ENCODE results near the gene DRAM1.
"Not testable (repeated sequence)": the region's sequence is repeated elsewhere in the genome, so short reads cannot be mapped to it uniquely, and the experiment has no call there.

The DRAM1 gene

GRCh38 chr12:101859664-101860607 lies 17.4 kb upstream of the DRAM1 start:
- DNase-seq, result no peak

GRCh38 chr12:101861688-101862087 lies 15.7 kb upstream of the DRAM1 start:
- DNase-seq, result not testable (repeated sequence)

- no peak for DNase-seq
Measured at GRCh38 chr12:101862245-101862644, 15.1 kb upstream of the DRAM1 start.

GRCh38 chr12:101863981-101864380 lies 13.4 kb upstream of the DRAM1 start:
- no peak for DNase-seq

GRCh38 chr12:101866615-101867373 lies 10.6 kb upstream of the DRAM1 start:
- no peak for DNase-seq

- not testable (repeated sequence) for DNase-seq
Measured at GRCh38 chr12:101867619-101868018, 9.8 kb upstream of the DRAM1 start.

- no peak for DNase-seq
Measured at GRCh38 chr12:101870925-101871324, 6.5 kb upstream of the DRAM1 start.

GRCh38 chr12:101875162-101875561 lies 2.2 kb upstream of the DRAM1 start:
- DNase-seq, result no peak

GRCh38 chr12:101876322-101876860 lies 989 bp upstream of the DRAM1 start:
- DNase-seq, result no peak

GRCh38 chr12:101877806-101878242 lies 444 bp downstream of the DRAM1 start:
- peak; percentile 2 for DNase-seq

- DNase-seq, result no peak
Measured at GRCh38 chr12:101878243-101878821, 952 bp downstream of the DRAM1 start.

- DNase-seq, result no peak
Measured at GRCh38 chr12:101880769-101881168, 3.4 kb downstream of the DRAM1 start.

GRCh38 chr12:101881228-101881627 lies 3.8 kb downstream of the DRAM1 start:
- no peak for DNase-seq

- no peak for DNase-seq
Measured at GRCh38 chr12:101884174-101884573, 6.8 kb downstream of the DRAM1 start.

- DNase-seq, result not testable (repeated sequence)
Measured at GRCh38 chr12:101884781-101885340, 7.5 kb downstream of the DRAM1 start.

- no peak for DNase-seq
Measured at GRCh38 chr12:101885912-101886561, 8.7 kb downstream of the DRAM1 start.

GRCh38 chr12:101889211-101889752 lies 11.9 kb downstream of the DRAM1 start:
- DNase-seq, result no peak

- DNase-seq, result no peak
Measured at GRCh38 chr12:101891462-101891971, 14.1 kb downstream of the DRAM1 start.

GRCh38 chr12:101892794-101893193 lies 15.4 kb downstream of the DRAM1 start:
- no peak for DNase-seq

GRCh38 chr12:101901777-101902176 lies 24.4 kb downstream of the DRAM1 start:
- DNase-seq, result no peak

GRCh38 chr12:101902641-101903040 lies 25.3 kb downstream of the DRAM1 start:
- no peak for DNase-seq

GRCh38 chr12:101906226-101906625 lies 28.8 kb downstream of the DRAM1 start:
- no peak for DNase-seq

All from activated CD4-positive, alpha-beta T cell treated with anti-CD3 and anti-CD28 coated beads, Interleukin-2, amount 50 U/mL, for 1 hour (primary cell).